ENCODE results near the gene HSD11B1.

HSD11B1 gene

GRCh38 chr1:209691237-209691636, 13.4 kb upstream of the HSD11B1 start:
- Histone ChIP-seq H3K4me3 (ENCODE audit: low read depth, low read length, poor library complexity, severe bottlenecking) (no peak overlapping the region), H3K9ac (ENCODE audit: low read length) (no peak overlapping the region), H3K4me2 (ENCODE audit: low read length) (no peak overlapping the region), H3K9me3 (ENCODE audit: low read length) (no peaks in the 10 kb centered on the region), H3K27ac (ENCODE audit: low read depth, low read length, poor library complexity, severe bottlenecking) (no peak overlapping the region), H3K9me2 (ENCODE audit: low read depth, low read length) (no peaks in the 10 kb centered on the region), H3K36me3 (ENCODE audit: insufficient read depth, low read length) (no peaks in the 10 kb centered on the region), H3K79me2 (ENCODE audit: insufficient read depth, low read length) (no peaks in the 10 kb centered on the region), H3F3A (ENCODE audit: insufficient read depth, low read length) (no peaks in the 10 kb centered on the region), H4K20me1 (ENCODE audit: insufficient read depth, low read length) (no peaks in the 10 kb centered on the region), H3K4me1 (ENCODE audit: insufficient read depth, low read length, severe bottlenecking) (no peaks in the 10 kb centered on the region), H2AFZ (ENCODE audit: low read length) (no peak overlapping the region), H3K27me3 (ENCODE audit: insufficient read depth, low read length) (no peaks in the 10 kb centered on the region)
- no peak for TF ChIP-seq CTCF (IDR thresholded peaks at IDR 0.05; ENCODE audit: low read length)
- TF ChIP-seq EZH2 (IDR thresholded peaks at IDR 0.05; ENCODE audit: borderline replicate concordance, low read length) = no peak

- Histone ChIP-seq H3K27me3 (ENCODE audit: insufficient read depth, low read length) (no peaks in the 10 kb centered on the region), H3K9me2 (ENCODE audit: low read depth, low read length) (no peaks in the 10 kb centered on the region), H3K27ac (ENCODE audit: low read depth, low read length, poor library complexity, severe bottlenecking) (no peak overlapping the region), H3F3A (ENCODE audit: insufficient read depth, low read length) (no peaks in the 10 kb centered on the region), H3K79me2 (ENCODE audit: insufficient read depth, low read length) (no peaks in the 10 kb centered on the region), H3K4me2 (ENCODE audit: low read length) (no peak overlapping the region), H4K20me1 (ENCODE audit: insufficient read depth, low read length) (no peaks in the 10 kb centered on the region), H3K4me3 (ENCODE audit: low read depth, low read length, poor library complexity, severe bottlenecking) (no peak overlapping the region), H2AFZ (ENCODE audit: low read length) (no peak overlapping the region), H3K4me1 (ENCODE audit: insufficient read depth, low read length, severe bottlenecking) (no peaks in the 10 kb centered on the region), H3K36me3 (ENCODE audit: insufficient read depth, low read length) (no peaks in the 10 kb centered on the region), H3K9ac (ENCODE audit: low read length) (no peak overlapping the region), H3K9me3 (ENCODE audit: low read length) (no peaks in the 10 kb centered on the region)
- TF ChIP-seq CTCF (IDR thresholded peaks at IDR 0.05; ENCODE audit: low read length) = no peak
- TF ChIP-seq EZH2 (IDR thresholded peaks at IDR 0.05; ENCODE audit: borderline replicate concordance, low read length) = no peak
Observed at GRCh38 chr1:209692296-209692695, 12.3 kb upstream of the HSD11B1 start.

GRCh38 chr1:209692745-209693504, 11.7 kb upstream of the HSD11B1 start:
- no peak overlapping the region for H3K4me2 ChIP-seq (ENCODE audit: low read length)
- no peaks in the 10 kb centered on the region for H3K9me3 ChIP-seq (ENCODE audit: low read length)
- no peaks in the 10 kb centered on the region for H3F3A ChIP-seq (ENCODE audit: insufficient read depth, low read length)
- no peak overlapping the region for H2AFZ ChIP-seq (ENCODE audit: low read length)
- H3K4me1 ChIP-seq (ENCODE audit: insufficient read depth, low read length, severe bottlenecking) = no peaks in the 10 kb centered on the region
- no peaks in the 10 kb centered on the region for H4K20me1 ChIP-seq (ENCODE audit: insufficient read depth, low read length)
- H3K27me3 ChIP-seq (ENCODE audit: insufficient read depth, low read length) = no peaks in the 10 kb centered on the region
- no peaks in the 10 kb centered on the region for H3K79me2 ChIP-seq (ENCODE audit: insufficient read depth, low read length)
- H3K36me3 ChIP-seq (ENCODE audit: insufficient read depth, low read length) = no peaks in the 10 kb centered on the region
- no peaks in the 10 kb centered on the region for H3K9me2 ChIP-seq (ENCODE audit: low read depth, low read length)
- no peak overlapping the region for H3K27ac ChIP-seq (ENCODE audit: low read depth, low read length, poor library complexity, severe bottlenecking)
- TF ChIP-seq EZH2 (IDR thresholded peaks at IDR 0.05; ENCODE audit: borderline replicate concordance, low read length) (no peak), CTCF (IDR thresholded peaks at IDR 0.05; ENCODE audit: low read length) (peak; percentile 87)
- no peak overlapping the region for H3K4me3 ChIP-seq (ENCODE audit: low read depth, low read length, poor library complexity, severe bottlenecking)
- no peak overlapping the region for H3K9ac ChIP-seq (ENCODE audit: low read length)
